ENCODE data around the gene VRTN. TPM values are rescaled to one million over a fixed set of nuclear protein-coding genes. Genes with fewer than 3 reads are reported as not detected.
A peak's percentile ranks its signal among the peaks of the same experiment; 100 is the strongest.

Gene VRTN
- total RNA-seq, 4 donors from 2014 or later, result not detected

GRCh38 chr14:74395094-74395493 lies 46.8 kb downstream of the VRTN start:
- WGBS, 2 donors (ENCODE audit: low coverage in 1 of 2), result 40% methylated on average over 1 of the region's 4 CpGs; no CpG with 5 or more reads in 1 of the 2 donors
- no peak for TF ChIP-seq POLR2A (IDR thresholded peaks at IDR 0.05)
- TF ChIP-seq EP300 (IDR thresholded peaks at IDR 0.05), result no peak
- TF ChIP-seq CTCF (IDR thresholded peaks at IDR 0.05), result no peak
- no peak for TF ChIP-seq POLR2AphosphoS5 (IDR thresholded peaks at IDR 0.05)
- Histone ChIP-seq H3K36me3 (no peaks in the 10 kb centered on the region), H3K27ac (no peak overlapping the region), H3K9me3 (no peaks in the 10 kb centered on the region), H3K4me3 (no peak overlapping the region), H3K4me1 (no peaks in the 10 kb centered on the region), H3K27me3 (peaks cover 52% of the 10 kb centered on the region)
- no peak for ATAC-seq

- H3K27me3 ChIP-seq, result peaks cover 69% of the 10 kb centered on the region
- no peak overlapping the region for H3K27ac ChIP-seq
- WGBS, 2 donors (ENCODE audit: low coverage in 1 of 2), result 45 to 50% methylated on average over 2 to 12 of the region's 13 CpGs
- H3K4me1 ChIP-seq, result peaks cover 0 to 23% (median 9%) of the 10 kb centered on the region in 3 donors
- H3K36me3 ChIP-seq, result no peaks in the 10 kb centered on the region
- H3K4me3 ChIP-seq, result no peak overlapping the region
- H3K9me3 ChIP-seq, result no peaks in the 10 kb centered on the region
- ATAC-seq, result no peak
- TF ChIP-seq POLR2AphosphoS5 (IDR thresholded peaks at IDR 0.05) (no peak), EP300 (IDR thresholded peaks at IDR 0.05) (no peak), POLR2A (IDR thresholded peaks at IDR 0.05) (no peak), CTCF (IDR thresholded peaks at IDR 0.05) (no peak)
These were observed 51.9 kb downstream of the VRTN start for GRCh38 chr14:74400031-74400685.

- H3K27me3 ChIP-seq, result peaks cover 69% of the 10 kb centered on the region
- H3K27ac ChIP-seq, result no peak overlapping the region
- H3K36me3 ChIP-seq, result no peaks in the 10 kb centered on the region
- peaks cover 0 to 23% (median 9%) of the 10 kb centered on the region in 3 donors for H3K4me1 ChIP-seq
- peak overlapping the region in 1 of 2 donors; percentile 20 for H3K4me3 ChIP-seq
- H3K9me3 ChIP-seq, result no peaks in the 10 kb centered on the region
- 50 to 73% methylated on average over 2 of the region's 8 CpGs for WGBS, 2 donors (ENCODE audit: low coverage in 1 of 2)
- TF ChIP-seq EP300 (IDR thresholded peaks at IDR 0.05) (no peak), POLR2A (IDR thresholded peaks at IDR 0.05) (no peak)
- no peak for ATAC-seq
These were observed 52.7 kb downstream of the VRTN start for GRCh38 chr14:74400919-74401503.

GRCh38 chr14:74401504-74402241 lies 53.4 kb downstream of the VRTN start:
- WGBS, 2 donors (ENCODE audit: low coverage in 1 of 2), result 0 to 7% methylated on average over 3 of the region's 12 CpGs
- peak; percentile 38 for ATAC-seq
- H3K27ac ChIP-seq, result peak overlapping the region in 1 of 4 donors; percentile 31
- H3K4me1 ChIP-seq, result peaks cover 0 to 23% (median 9%) of the 10 kb centered on the region in 3 donors
- TF ChIP-seq POLR2AphosphoS5 (IDR thresholded peaks at IDR 0.05), result no peak
- TF ChIP-seq EP300 (IDR thresholded peaks at IDR 0.05), result no peak
- TF ChIP-seq CTCF (IDR thresholded peaks at IDR 0.05), result no peak
- no peak for TF ChIP-seq POLR2A (IDR thresholded peaks at IDR 0.05)
- H3K4me3 ChIP-seq, result peak overlapping the region in 1 of 2 donors; percentile 20
- no peaks in the 10 kb centered on the region for H3K36me3 ChIP-seq
- H3K9me3 ChIP-seq, result no peaks in the 10 kb centered on the region
- peaks cover 72% of the 10 kb centered on the region for H3K27me3 ChIP-seq

GRCh38 chr14:74402401-74403251 lies 54.4 kb downstream of the VRTN start:
- H3K36me3 ChIP-seq, result no peaks in the 10 kb centered on the region
- no peak for TF ChIP-seq CTCF (IDR thresholded peaks at IDR 0.05)
- TF ChIP-seq EP300 (IDR thresholded peaks at IDR 0.05), result no peak
- TF ChIP-seq POLR2A (IDR thresholded peaks at IDR 0.05), result no peak
- TF ChIP-seq POLR2AphosphoS5 (IDR thresholded peaks at IDR 0.05), result no peak
- no peaks in the 10 kb centered on the region for H3K9me3 ChIP-seq
- no peak for ATAC-seq
- peaks cover 0 to 23% (median 9%) of the 10 kb centered on the region in 3 donors for H3K4me1 ChIP-seq
- peaks cover 81% of the 10 kb centered on the region for H3K27me3 ChIP-seq
- WGBS, 2 donors (ENCODE audit: low coverage in 1 of 2), result 45 to 50% methylated on average over 3 to 4 of the region's 10 CpGs
- no peak overlapping the region for H3K4me3 ChIP-seq
- H3K27ac ChIP-seq, result no peak overlapping the region
